GM12872 (cell line): Measurements from ENCODE around the gene OR5B2.

Experiments
- TF ChIP-seq, protein P1 (sequence below): IDR thresholded peaks from 3 replicates; pipeline ENCODE4 v1.5.1; 2011; ENCODE audit warnings: low read depth, mild to moderate bottlenecking, low read length, moderate library complexity; ENCODE audit not compliant: insufficient read depth

Gene OR5B2

GRCh38 chr11:58392746-58393145, 35.2 kb downstream of the OR5B2 start:
- TF ChIP-seq, protein P1, sequence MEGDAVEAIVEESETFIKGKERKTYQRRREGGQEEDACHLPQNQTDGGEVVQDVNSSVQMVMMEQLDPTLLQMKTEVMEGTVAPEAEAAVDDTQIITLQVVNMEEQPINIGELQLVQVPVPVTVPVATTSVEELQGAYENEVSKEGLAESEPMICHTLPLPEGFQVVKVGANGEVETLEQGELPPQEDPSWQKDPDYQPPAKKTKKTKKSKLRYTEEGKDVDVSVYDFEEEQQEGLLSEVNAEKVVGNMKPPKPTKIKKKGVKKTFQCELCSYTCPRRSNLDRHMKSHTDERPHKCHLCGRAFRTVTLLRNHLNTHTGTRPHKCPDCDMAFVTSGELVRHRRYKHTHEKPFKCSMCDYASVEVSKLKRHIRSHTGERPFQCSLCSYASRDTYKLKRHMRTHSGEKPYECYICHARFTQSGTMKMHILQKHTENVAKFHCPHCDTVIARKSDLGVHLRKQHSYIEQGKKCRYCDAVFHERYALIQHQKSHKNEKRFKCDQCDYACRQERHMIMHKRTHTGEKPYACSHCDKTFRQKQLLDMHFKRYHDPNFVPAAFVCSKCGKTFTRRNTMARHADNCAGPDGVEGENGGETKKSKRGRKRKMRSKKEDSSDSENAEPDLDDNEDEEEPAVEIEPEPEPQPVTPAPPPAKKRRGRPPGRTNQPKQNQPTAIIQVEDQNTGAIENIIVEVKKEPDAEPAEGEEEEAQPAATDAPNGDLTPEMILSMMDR, result no peak

DNA sequence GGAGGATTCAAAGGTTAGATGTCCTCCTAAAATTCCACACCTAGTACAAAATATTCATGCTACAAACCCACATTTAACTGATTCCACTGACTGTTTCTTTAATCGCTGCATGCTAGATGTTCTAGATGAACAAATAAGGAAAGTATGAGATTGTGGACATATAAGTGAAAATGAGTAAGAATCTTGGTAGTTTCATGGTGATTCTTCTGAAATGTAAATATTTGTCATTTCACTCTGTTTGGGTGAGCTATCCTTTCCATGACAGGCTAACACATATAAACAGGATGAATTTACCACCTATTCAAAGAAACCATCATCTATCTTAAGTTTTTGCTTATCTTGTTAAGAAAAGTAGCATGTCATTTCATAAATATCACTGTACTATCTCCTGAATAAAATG, 36.0 kb downstream of the OR5B2 start:
- TF ChIP-seq, protein P1, result no peak

GRCh38 chr11:58390551-58391063, 37.3 kb downstream of the OR5B2 start:
- TF ChIP-seq, protein P1, result no peak
